Lower leg skin (tissue), 3 donors: ENCODE results near the gene PRICKLE1.

Source experiments
- CTCF ChIP-seq, 3 donors: fragments of 450-650 bp; IDR thresholded peaks; one replicate each; pipeline ENCODE4 v1.5.1; 2016; ENCODE audit warnings: antibody characterized with exemption in 3 of 3, mild to moderate bottlenecking in 3 of 3, moderate library complexity in 2 of 3
- POLR2A ChIP-seq, 2 donors: fragments of 450-650 bp; IDR thresholded peaks; one replicate each; pipeline ENCODE4 v1.6.1; 2016 to 2017; ENCODE audit warnings: antibody characterized with exemption in 2 of 2, mild to moderate bottlenecking in 1 of 2, moderate library complexity in 1 of 2

DNA sequence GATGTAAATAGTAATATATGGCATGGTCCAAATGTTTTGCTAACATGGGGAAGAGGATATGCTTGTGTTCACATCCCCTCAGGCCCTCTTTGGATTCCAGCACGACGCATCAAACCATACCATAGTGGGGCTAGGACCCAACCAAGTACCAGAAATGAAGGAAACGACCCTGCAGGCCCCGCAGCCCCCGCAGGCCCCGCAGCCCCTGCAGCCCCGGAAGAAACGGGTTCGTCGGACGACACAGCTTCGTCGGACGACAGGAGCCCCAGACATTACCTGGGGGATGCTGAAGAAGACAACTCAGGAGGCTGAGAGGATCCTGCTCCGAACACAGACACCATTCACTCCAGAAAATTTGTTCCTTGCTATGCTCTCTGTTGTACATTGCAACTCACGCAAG, 143.7 kb downstream of the PRICKLE1 start:
- no peak for TF ChIP-seq CTCF (IDR thresholded peaks at IDR 0.05)
- TF ChIP-seq POLR2A (IDR thresholded peaks at IDR 0.05): no peak
